Liver (tissue), 9 donors: ENCODE data around the gene LIMA1. TPM values are rescaled to one million over a fixed set of nuclear protein-coding genes. Genes with fewer than 3 reads are reported as not detected.

Source experiments
- DNase-seq: peaks from one replicate; pipeline ENCODE4 v3.0.0-alpha.2; 2017; ENCODE audit warnings: low spot score
- H3K27ac ChIP-seq, 2 donors: one replicate each; pipeline ENCODE4 v1.7.0; 2013; ENCODE audit warnings: inconsistent platforms in 2 of 2, low read length in 2 of 2, control low read depth in 1 of 2, low read depth in 1 of 2, mild to moderate bottlenecking in 1 of 2
- H3K27me3 ChIP-seq, 4 donors: one replicate each; pipeline versions ENCODE4 v1.6.1 to v1.7.0; 2013; ENCODE audit warnings: low read length in 3 of 4, inconsistent platforms in 1 of 4, mild to moderate bottlenecking in 1 of 4, moderate library complexity in 1 of 4; ENCODE audit not compliant: control insufficient read depth in 4 of 4, insufficient read depth in 4 of 4
- H3K36me3 ChIP-seq, 4 donors: one replicate each; pipeline versions ENCODE4 v1.6.1 to v1.7.0; 2013; ENCODE audit warnings: low read length in 3 of 4, mild to moderate bottlenecking in 3 of 4, low read depth in 1 of 4, moderate library complexity in 1 of 4; ENCODE audit not compliant: control insufficient read depth in 4 of 4, insufficient read depth in 3 of 4
- H3K4me1 ChIP-seq, 4 donors: one replicate each; pipeline versions ENCODE4 v1.6.1 to v1.7.0; 2013; ENCODE audit warnings: low read length in 3 of 4, mild to moderate bottlenecking in 3 of 4, moderate library complexity in 1 of 4; ENCODE audit not compliant: control insufficient read depth in 4 of 4, insufficient read depth in 4 of 4
- H3K4me3 ChIP-seq, 3 donors: one replicate each; pipeline versions ENCODE4 v1.6.1 to v1.7.0; 2013; ENCODE audit warnings: low read length in 3 of 3, control low read depth in 1 of 3, low read depth in 1 of 3, mild to moderate bottlenecking in 1 of 3
- H3K9ac ChIP-seq, 2 donors: one replicate each; pipeline ENCODE4 v1.7.0; 2013; ENCODE audit warnings: low read length in 2 of 2, mild to moderate bottlenecking in 2 of 2, moderate library complexity in 2 of 2, control low read depth in 1 of 2, low read depth in 1 of 2
- H3K9me3 ChIP-seq, 4 donors: one replicate each; pipeline versions ENCODE4 v1.6.1 to v1.7.0; 2013; ENCODE audit warnings: low read length in 3 of 4; ENCODE audit not compliant: control insufficient read depth in 4 of 4
- ATF3 ChIP-seq: IDR thresholded peaks from 2 replicates; pipeline ENCODE4 v1.6.1; 2016; ENCODE audit warnings: antibody characterized with exemption
- CTCF ChIP-seq: fragments of 150-350 bp; IDR thresholded peaks from 2 replicates; pipeline ENCODE4 v1.5.1; 2017; ENCODE audit warnings: improper control_type of control experiment, low read depth, low read length; ENCODE audit not compliant: missing input control
- EGR1 ChIP-seq, 2 donors: IDR thresholded peaks; 2 replicates each; pipeline ENCODE4 v1.6.1; 2016 to 2018; ENCODE audit warnings: antibody characterized with exemption in 2 of 2, low read depth in 2 of 2
- FOXA1 ChIP-seq: IDR thresholded peaks from 2 replicates; pipeline ENCODE4 v1.6.1; 2016; ENCODE audit warnings: antibody characterized with exemption
- FOXA2 ChIP-seq: IDR thresholded peaks from 2 replicates; pipeline ENCODE4 v1.6.1; 2016; ENCODE audit warnings: antibody characterized with exemption
- GABPA ChIP-seq, 2 donors: IDR thresholded peaks in 1 of 2; conservative IDR thresholded peaks in 1 of 2; 2 replicates each; pipeline ENCODE4 v1.6.1; 2016; ENCODE audit warnings: antibody characterized with exemption in 2 of 2, mild to moderate bottlenecking in 1 of 2, moderate library complexity in 1 of 2
- HNF4A ChIP-seq, 2 donors: conservative IDR thresholded peaks; 2 replicates each; pipeline ENCODE4 v1.6.1; 2016; ENCODE audit warnings: antibody characterized with exemption in 2 of 2, mild to moderate bottlenecking in 2 of 2
- HNF4G ChIP-seq: IDR thresholded peaks from 2 replicates; pipeline ENCODE4 v1.6.1; 2016; ENCODE audit warnings: antibody characterized with exemption
- JUND ChIP-seq, 2 donors: IDR thresholded peaks; 2 replicates each; pipeline ENCODE4 v1.6.1; 2016; ENCODE audit warnings: antibody characterized with exemption in 2 of 2
- MAX ChIP-seq: IDR thresholded peaks from 2 replicates; pipeline ENCODE4 v1.6.1; 2016; ENCODE audit warnings: antibody characterized with exemption
- RAD21 ChIP-seq, 2 donors: IDR thresholded peaks; 2 replicates each; pipeline ENCODE4 v1.6.1; 2016; ENCODE audit warnings: antibody characterized with exemption in 2 of 2, mild to moderate bottlenecking in 2 of 2
- REST ChIP-seq: IDR thresholded peaks from 2 replicates; pipeline ENCODE4 v1.6.1; 2016; ENCODE audit warnings: antibody characterized with exemption, mild to moderate bottlenecking
- RXRA ChIP-seq, 2 donors: IDR thresholded peaks; 2 replicates each; pipeline ENCODE4 v1.6.1; 2017 to 2018; ENCODE audit warnings: antibody characterized with exemption in 2 of 2, mild to moderate bottlenecking in 1 of 2
- SP1 ChIP-seq: IDR thresholded peaks from 2 replicates; pipeline ENCODE4 v1.6.1; 2018; ENCODE audit warnings: antibody characterized with exemption, mild to moderate bottlenecking
- TAF1 ChIP-seq: conservative IDR thresholded peaks from 2 replicates; pipeline ENCODE4 v1.6.1; 2016; ENCODE audit warnings: antibody characterized with exemption, mild to moderate bottlenecking
- YY1 ChIP-seq: IDR thresholded peaks from 2 replicates; pipeline ENCODE4 v1.6.1; 2016; ENCODE audit warnings: antibody characterized with exemption, mild to moderate bottlenecking
- ZBTB33 ChIP-seq: IDR thresholded peaks from 2 replicates; pipeline ENCODE4 v1.6.1; 2016; ENCODE audit warnings: antibody characterized with exemption
- WGBS: extraction: QIAGEN DNeasy Blood & Tissue Kit; methylation state at CpG from one replicate; pipeline ENCODE4 v1.1.7; 2013; 5-methylcytosine and 5-hydroxymethylcytosine counted together
- polyA plus RNA-seq, 2 donors: library from polyadenylated mRNA; stranded (reverse) in 1 of 2; unstranded in 1 of 2; fragments of 200-250 nt in 1 of 2; fragments of >200 nt in 1 of 2; fragmentation: Nextera tagmentation in 1 of 2; extraction: Ambion mirVana in 1 of 2; gene quantifications; one replicate each; pipeline versions ENCODE4 v1.2.1 to v1.2.3, GENCODE V29; 2013 to 2015
- total RNA-seq, 2 donors: library from RNA; depleted of rRNA; stranded (reverse); fragments of >200 nt; gene quantifications; one replicate each; pipeline ENCODE4 v1.2.3, GENCODE V29; 2014
- donor health status: healthy.
- donor health status: healthy.
- donor health status: healthy.
- donor health status: healthy.
- donor health status: healthy.

Gene LIMA1
- total and polyA plus RNA-seq, 4 donors = 8.1 to 17.5 (median 13.5) TPM

- Histone ChIP-seq H3K9ac (peak within 1 kb of the TSS; percentile 49 to 81), H3K27ac (peak within 1 kb of the TSS; percentile 77 to 80), H3K4me3 (peak within 1 kb of the TSS; percentile 75 to 93 (median 87)), H3K27me3 (no peaks in the 10 kb centered on the region), H3K9me3 (no peaks in the 10 kb centered on the region), H3K36me3 (no peaks in the 10 kb centered on the region), H3K4me1 (peaks cover 1 to 12% (median 11%) of the 10 kb centered on the region in 4 donors)
- DNase-seq = peak; percentile 97
- under 1% methylated on average over 70 of the region's 70 CpGs for WGBS
- TF ChIP-seq YY1 = peak; percentile 57
- peak; percentile 53 for TF ChIP-seq REST
- TF ChIP-seq FOXA2 = no peak
- TF ChIP-seq MAX = peak; percentile 19
- no peak for TF ChIP-seq ATF3
- TF ChIP-seq GABPA (IDR thresholded peaks at IDR 0.05 in 1 of 2, conservative IDR thresholded peaks at IDR 0.05 in 1 of 2) = peak in 1 of 2 donors; percentile 80
- TF ChIP-seq HNF4G = peak; percentile 29
- peak; percentile 38 to 53 for TF ChIP-seq RAD21 (IDR thresholded peaks at IDR 0.05)
- TF ChIP-seq TAF1 = peak; percentile 65
- peak in 1 of 2 donors; percentile 21 for TF ChIP-seq HNF4A (conservative IDR thresholded peaks at IDR 0.05)
- peak; percentile 37 to 44 for TF ChIP-seq RXRA (IDR thresholded peaks at IDR 0.05)
- no peak for TF ChIP-seq ZBTB33
- TF ChIP-seq FOXA1 = no peak
- peak; percentile 41 for TF ChIP-seq CTCF
- TF ChIP-seq EGR1 (IDR thresholded peaks at IDR 0.05; ENCODE audit: low read depth in 2 of 2) = peak in 1 of 2 donors; percentile 14
- peak; percentile 85 for TF ChIP-seq SP1
- TF ChIP-seq JUND (IDR thresholded peaks at IDR 0.05) = peak in 1 of 2 donors; percentile 45
Observed at GRCh38 chr12:50167049-50167828, 116.1 kb downstream of the LIMA1 start, which contains the start of gene CERS5. TSS of gene CERS5 (minus strand) at chr12:50167369. CDS start at chr12:50167297, 72 bp downstream.
